GM21526 (cell line): ENCODE data around the gene RGS7.
"Not testable (repeated sequence)": the region's sequence is repeated elsewhere in the genome, so short reads cannot be mapped to it uniquely, and the experiment has no call there.

ENCODE experiments used
- ATAC-seq: cut with Tn5 transposase; IDR thresholded peaks from one replicate; pipeline ENCODE4 v1.9.1; 2021; ENCODE audit warnings: moderate library complexity; ENCODE audit not compliant: unreplicated experiment, low FRiP score

Gene RGS7

DNA sequence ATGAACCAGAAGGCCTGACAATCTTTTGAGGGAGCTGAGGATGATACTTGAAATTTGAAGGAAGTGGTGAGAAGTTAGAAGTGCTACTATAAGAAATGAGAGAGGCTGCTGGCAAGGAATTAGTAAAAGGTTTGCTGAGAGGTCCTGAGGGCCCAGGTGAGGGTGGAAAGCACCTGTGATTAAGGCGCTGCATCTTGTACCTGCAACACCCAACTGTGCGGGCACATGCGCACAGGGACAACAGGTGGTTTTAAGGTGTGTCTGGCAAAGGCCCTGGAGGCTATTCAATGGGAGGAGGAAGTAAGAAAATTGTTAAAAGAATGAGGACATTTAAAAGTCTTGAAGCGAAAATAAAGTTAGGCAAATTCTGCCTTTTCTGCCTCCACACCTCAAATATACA, 349.3 kb downstream of the RGS7 start:
- ATAC-seq, result no peak

GRCh38 chr1:240999826-241000225, 357.2 kb downstream of the RGS7 start:
- no peak for ATAC-seq

DNA sequence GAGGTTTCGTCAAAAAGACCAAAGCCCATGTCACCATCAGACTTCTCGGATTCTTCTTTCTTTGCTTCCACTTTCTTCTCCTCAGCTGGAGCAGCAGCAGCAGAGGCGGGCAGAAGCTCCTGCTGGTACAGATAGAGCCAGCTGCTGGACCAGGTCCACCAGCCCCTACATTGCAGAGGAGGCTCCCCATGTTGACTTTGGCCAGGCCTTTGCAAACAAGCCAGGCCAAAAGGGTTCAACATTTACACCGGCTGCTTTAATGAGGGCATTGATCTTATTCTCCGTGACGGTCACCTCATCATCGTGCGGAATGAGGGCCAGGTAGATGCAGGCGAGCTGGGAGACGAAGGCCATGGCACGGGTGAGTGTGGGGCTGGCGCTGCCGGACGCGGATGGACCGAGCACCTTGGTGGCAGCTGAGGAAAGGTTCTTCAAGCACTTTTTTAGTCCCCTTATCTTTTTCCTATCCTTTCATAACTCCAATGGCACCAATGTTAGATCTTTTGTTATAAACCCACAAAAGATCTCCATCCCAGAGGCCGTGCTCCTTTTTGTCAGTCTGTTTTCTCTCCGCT, 358.5 kb downstream of the RGS7 start:
- ATAC-seq, result no peak

DNA sequence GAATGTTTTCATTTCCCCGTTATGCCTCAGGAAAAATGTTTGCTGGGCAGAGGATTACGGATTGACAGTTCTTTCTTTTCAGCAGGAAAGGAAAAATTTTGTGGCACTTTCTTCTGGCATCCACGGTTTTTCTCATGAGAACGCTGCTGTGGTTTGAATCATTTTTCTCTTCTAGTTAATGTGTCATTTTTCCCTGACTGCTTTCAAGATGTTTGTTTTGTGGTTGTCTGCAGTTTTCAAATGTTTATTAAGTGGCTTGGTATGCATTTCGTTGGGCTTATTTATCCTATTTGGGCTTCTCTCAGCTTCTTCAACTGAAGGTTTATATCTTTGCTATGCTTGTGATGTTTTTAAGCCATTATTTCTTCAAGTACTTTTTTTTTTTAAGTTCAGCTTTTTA, 359.0 kb downstream of the RGS7 start:
- ATAC-seq, result no peak

- ATAC-seq, result no peak
Measured at GRCh38 chr1:240993004-240993403, 364.0 kb downstream of the RGS7 start.

DNA sequence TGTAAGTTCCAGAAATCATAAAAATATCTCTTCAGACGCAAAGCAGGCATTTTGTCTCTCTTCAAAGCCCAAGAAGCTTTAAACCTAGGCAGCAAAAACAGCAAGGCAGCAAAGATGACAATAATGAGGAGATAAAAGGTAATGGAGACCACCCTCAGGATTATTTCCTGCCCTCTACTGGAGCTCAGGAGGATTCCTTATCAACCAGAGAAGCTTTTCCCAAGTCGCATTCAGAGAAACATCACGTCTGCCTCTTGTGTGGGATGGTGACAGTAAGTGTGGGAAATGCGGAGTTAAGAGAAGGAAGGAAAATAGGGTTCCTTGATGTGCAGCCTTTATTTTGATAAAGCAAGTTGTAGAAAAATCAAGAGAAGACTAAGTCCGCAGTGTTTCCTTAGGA, 365.8 kb downstream of the RGS7 start:
- ATAC-seq, result no peak

- no peak for ATAC-seq
Measured at GRCh38 chr1:240987928-240988327, 369.1 kb downstream of the RGS7 start.

- no peak for ATAC-seq
Measured at GRCh38 chr1:240985081-240985480, 371.9 kb downstream of the RGS7 start.

GRCh38 chr1:240980342-240980741, 376.7 kb downstream of the RGS7 start:
- ATAC-seq, result no peak

GRCh38 chr1:240976685-240977084, 380.3 kb downstream of the RGS7 start:
- no peak for ATAC-seq

DNA sequence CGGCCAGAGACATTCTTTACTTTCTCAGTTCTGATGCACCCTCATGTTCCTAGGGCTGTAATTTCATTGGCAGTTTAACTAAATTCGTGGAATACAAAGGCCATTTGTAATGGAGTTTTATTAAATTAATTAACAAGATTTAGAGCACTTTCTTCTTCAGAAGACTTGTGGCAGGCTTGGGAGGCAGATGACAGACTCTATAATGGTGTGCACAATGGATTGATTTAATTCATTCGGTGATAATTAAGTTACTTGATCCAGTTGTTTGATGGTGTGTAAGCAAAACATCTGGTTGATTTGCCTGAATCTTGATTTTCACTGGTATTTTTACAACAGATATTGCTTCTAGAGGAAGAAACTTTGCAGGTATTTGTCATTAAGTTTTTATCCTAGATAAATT, 383.1 kb downstream of the RGS7 start:
- no peak for ATAC-seq

- not testable (repeated sequence) for ATAC-seq
Measured at GRCh38 chr1:240972059-240972458, 384.9 kb downstream of the RGS7 start.

DNA sequence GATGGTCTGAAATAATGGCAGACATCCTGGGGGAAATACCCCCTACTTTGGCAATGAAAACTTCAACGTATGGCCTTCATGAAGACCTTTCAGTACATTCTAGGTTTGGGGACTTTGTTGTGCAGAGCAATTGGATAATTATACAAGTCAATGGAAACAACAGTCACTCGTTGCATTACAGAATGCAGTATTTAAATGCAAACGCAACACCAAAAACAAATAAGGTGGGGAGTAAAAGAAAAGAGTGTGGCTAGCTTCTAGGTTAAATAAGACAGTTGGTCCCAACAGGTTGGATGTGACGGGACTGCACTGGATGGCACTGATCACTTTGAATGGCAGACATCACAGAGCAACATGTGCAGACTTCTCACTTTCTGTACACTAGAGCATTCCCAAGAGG, 386.8 kb downstream of the RGS7 start:
- ATAC-seq, result no peak

DNA sequence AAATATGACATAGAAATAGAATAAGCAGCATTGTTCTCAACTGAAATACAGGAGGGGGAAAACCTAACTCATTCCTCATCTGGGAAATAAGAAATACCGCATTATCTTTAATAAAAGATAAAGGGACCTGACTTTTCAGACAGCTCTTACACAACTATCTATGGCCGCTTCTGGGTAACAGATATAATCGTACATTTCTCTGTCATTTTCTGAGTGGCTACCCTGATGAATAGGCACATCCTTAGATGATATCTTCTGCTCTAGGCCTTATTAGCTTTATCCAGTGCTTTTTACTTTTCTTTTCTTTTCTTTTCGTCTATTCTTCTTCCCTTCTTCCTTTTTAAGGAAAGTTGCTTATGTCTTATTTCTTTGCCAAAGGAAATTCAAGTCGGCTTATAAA, 388.1 kb downstream of the RGS7 start:
- no peak for ATAC-seq

- ATAC-seq, result no peak
Measured at GRCh38 chr1:240967070-240967724, 389.8 kb downstream of the RGS7 start.

DNA sequence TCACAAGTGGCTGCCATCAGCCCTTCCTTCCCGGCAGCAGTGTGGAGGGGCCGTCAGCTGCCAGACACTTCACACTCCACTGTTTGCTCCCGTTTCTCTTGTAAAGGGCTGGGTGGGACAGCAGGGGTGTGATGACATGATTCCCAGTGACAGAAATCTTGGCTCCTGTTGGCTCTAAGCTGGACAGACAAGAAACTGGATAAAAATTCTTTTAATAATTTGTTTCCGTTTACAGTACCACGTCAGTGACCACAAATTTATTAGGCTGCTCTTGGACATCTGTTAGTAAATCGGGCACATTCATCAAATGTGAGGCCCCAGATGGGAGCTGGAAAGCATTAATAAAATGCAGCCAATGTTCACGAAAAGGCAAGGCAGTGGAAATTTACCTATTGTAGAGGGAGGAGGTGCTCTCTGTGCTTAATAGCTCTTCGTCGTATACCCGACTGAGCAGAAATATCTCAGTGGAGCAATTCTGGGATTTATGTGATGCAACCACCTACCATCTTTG, 391.4 kb downstream of the RGS7 start:
- no peak for ATAC-seq

DNA sequence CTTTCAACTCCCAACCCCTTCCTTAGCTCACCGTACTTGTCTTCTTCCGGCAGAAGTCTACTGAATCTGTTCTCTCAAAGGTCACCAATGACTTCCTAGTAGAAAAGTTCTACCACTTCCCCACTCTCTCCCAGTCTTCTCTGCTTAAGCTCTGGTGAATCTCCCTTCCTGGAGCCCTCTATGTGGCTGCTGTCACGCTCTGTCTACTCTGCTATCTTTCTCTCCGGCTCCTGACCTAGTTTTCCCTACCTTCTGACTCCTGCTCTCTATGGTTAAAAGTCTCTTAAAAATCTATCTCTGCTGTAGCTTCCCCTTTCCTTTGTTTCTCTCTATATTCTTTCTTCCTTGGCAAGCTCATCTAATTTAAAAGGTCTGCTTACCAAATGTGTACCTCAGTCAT, 394.9 kb downstream of the RGS7 start:
- ATAC-seq, result no peak

GRCh38 chr1:240956424-240956823, 400.6 kb downstream of the RGS7 start:
- no peak for ATAC-seq

- ATAC-seq, result no peak
Measured at GRCh38 chr1:240956020-240956419, 401.0 kb downstream of the RGS7 start.

- ATAC-seq, result no peak
Measured at GRCh38 chr1:240947438-240948224, 409.4 kb downstream of the RGS7 start.

- ATAC-seq, result peak; percentile 76
Measured at GRCh38 chr1:240946926-240947325, 410.1 kb downstream of the RGS7 start.

GRCh38 chr1:240942901-240943300, 414.1 kb downstream of the RGS7 start:
- ATAC-seq, result no peak
